H1 (cell line): ENCODE data around the gene UVRAG. TPM values are rescaled to one million over a fixed set of nuclear protein-coding genes. Genes with fewer than 3 reads are reported as not detected.

Experiments
- CTCF ChIA-PET: fragments of 300-600 bp; sonication (Branson Sonifier 250); formaldehyde crosslinking; loops from one replicate; lab custom pipeline; 2021; ENCODE audit not compliant: partially characterized antibody; lab: Charles Lee
- POLR2A ChIA-PET: fragments of 300-600 bp; sonication (Branson Sonifier 250); formaldehyde crosslinking; loops from one replicate; lab custom pipeline; 2021; ENCODE audit warnings: inconsistent platforms; ENCODE audit not compliant: partially characterized antibody; lab: Charles Lee
- DNase-seq, 2 experiments: peaks; one replicate each; pipeline versions ENCODE4 v3.0.0 to v3.0.0-alpha.2; 2010 to 2022; ENCODE audit warnings: low spot score in 2 of 2, low read depth in 1 of 2, mixed read lengths in 1 of 2
- FAIRE-seq: peaks from 2 replicates; lab custom pipeline; 2011; peaks lifted over from hg19 to GRCh38; lab: Jason Lieb, UNC
- H2AFZ ChIP-seq: 2 replicates; pipeline ENCODE4 v1.8.1; 2012; ENCODE audit warnings: low read length, inconsistent platforms
- H2AK5ac ChIP-seq: 2 replicates; pipeline ENCODE4 v1.6.1; 2013; ENCODE audit warnings: low read depth, low read length
- H2BK120ac ChIP-seq: replicated peaks from 2 replicates; pipeline ENCODE3; 2013; ENCODE audit warnings: low read depth, low read length, inconsistent platforms
- H2BK12ac ChIP-seq: 2 replicates; pipeline ENCODE4 v1.6.1; 2013; ENCODE audit warnings: low read depth, low read length
- H2BK15ac ChIP-seq: 2 replicates; pipeline ENCODE4 v1.6.1; 2013; ENCODE audit warnings: low read length
- H2BK20ac ChIP-seq: 2 replicates; pipeline ENCODE4 v1.6.1; 2013; ENCODE audit warnings: low read length
- H2BK5ac ChIP-seq: 2 replicates; pipeline ENCODE4 v1.6.1; 2013; ENCODE audit warnings: low read depth, low read length
- H3K14ac ChIP-seq: 2 replicates; pipeline ENCODE4 v1.6.1; 2013; ENCODE audit warnings: inconsistent platforms; ENCODE audit not compliant: insufficient read length
- H3K18ac ChIP-seq: 2 replicates; pipeline ENCODE4 v1.6.1; 2013; ENCODE audit warnings: low read length; ENCODE audit errors: extremely low read depth
- H3K23ac ChIP-seq: 2 replicates; pipeline ENCODE4 v1.6.1; 2013; ENCODE audit warnings: inconsistent platforms; ENCODE audit not compliant: insufficient read length
- H3K23me2 ChIP-seq: 2 replicates; pipeline ENCODE4 v1.6.1; 2013; ENCODE audit warnings: low read depth, low read length
- H3K27ac ChIP-seq: 2 replicates; pipeline ENCODE4 v1.6.1; 2011; ENCODE audit warnings: low read depth, low read length, inconsistent platforms
- H3K27me3 ChIP-seq, 4 experiments: replicated peaks in 1 of 4; 1 replicate in 1 of 4; 2 replicates in 3 of 4; pipeline versions ENCODE4 v1.6.1 to v1.8.1; 2011 to 2013; ENCODE audit warnings: low read length in 3 of 4, mild to moderate bottlenecking in 3 of 4, inconsistent platforms in 2 of 4, mixed read lengths in 2 of 4, moderate library complexity in 1 of 4; ENCODE audit not compliant: control insufficient read depth in 3 of 4, insufficient read depth in 3 of 4; ENCODE audit errors: extremely low read depth in 1 of 4
- H3K36me3 ChIP-seq, 4 experiments: 2 replicates each; pipeline versions ENCODE4 v1.6.1 to v1.8.1; 2011 to 2013; ENCODE audit warnings: mild to moderate bottlenecking in 4 of 4, low read length in 3 of 4, moderate library complexity in 2 of 4, control low read depth in 1 of 4, inconsistent platforms in 1 of 4; ENCODE audit not compliant: insufficient read depth in 4 of 4, control insufficient read depth in 2 of 4
- H3K4ac ChIP-seq: replicated peaks from 2 replicates; pipeline ENCODE3; 2013; ENCODE audit warnings: low read length, low read depth, mixed read lengths, inconsistent platforms; ENCODE audit not compliant: insufficient read length
- H3K4me1 ChIP-seq, 4 experiments: replicated peaks in 1 of 4; 1 replicate in 1 of 4; 2 replicates in 3 of 4; pipeline versions ENCODE4 v1.6.1 to v1.8.1; 2011 to 2013; ENCODE audit warnings: low read length in 3 of 4, inconsistent platforms in 2 of 4, mixed read lengths in 1 of 4; ENCODE audit not compliant: insufficient read depth in 4 of 4, control insufficient read depth in 3 of 4
- H3K4me2 ChIP-seq, 2 experiments: 2 replicates each; pipeline versions ENCODE4 v1.6.1 to v1.8.1; 2011 to 2013; ENCODE audit warnings: low read depth in 2 of 2, low read length in 2 of 2, control low read depth in 1 of 2, inconsistent platforms in 1 of 2, mild to moderate bottlenecking in 1 of 2; ENCODE audit not compliant: insufficient read depth in 1 of 2
- H3K4me3 ChIP-seq, 4 experiments: fragments of 200-600, 300-600 bp in 1 of 4; sonication (generic), shearing (Covaris generic), sonication (Bioruptor Twin) in 1 of 4; 2 replicates each; pipeline versions ENCODE4 v1.5.1 to v1.8.1; 2011 to 2016; ENCODE audit warnings: low read length in 4 of 4, low read depth in 3 of 4, control low read depth in 2 of 4, inconsistent platforms in 2 of 4, mild to moderate bottlenecking in 2 of 4, mixed read lengths in 1 of 4, moderate library complexity in 1 of 4; ENCODE audit not compliant: insufficient read depth in 2 of 4; ENCODE audit errors: extremely low read depth in 1 of 4
- H3K56ac ChIP-seq: replicated peaks from 2 replicates; pipeline ENCODE3; 2013; ENCODE audit warnings: low read depth, mild to moderate bottlenecking, mixed read lengths, low read length, inconsistent platforms; ENCODE audit not compliant: insufficient read length
- H3K79me1 ChIP-seq: 2 replicates; pipeline ENCODE4 v1.6.1; 2013; ENCODE audit warnings: low read depth, low read length, control low read depth
- H3K79me2 ChIP-seq, 2 experiments: 2 replicates each; pipeline versions ENCODE4 v1.6.1 to v1.8.1; 2012 to 2013; ENCODE audit warnings: low read length in 2 of 2, mild to moderate bottlenecking in 2 of 2, inconsistent platforms in 1 of 2; ENCODE audit not compliant: insufficient read depth in 2 of 2, control insufficient read depth in 1 of 2
- H3K9ac ChIP-seq, 4 experiments: replicated peaks in 1 of 4; 1 replicate in 1 of 4; 2 replicates in 3 of 4; pipeline versions ENCODE4 v1.6.1 to v1.8.1; 2011 to 2013; ENCODE audit warnings: low read depth in 3 of 4, low read length in 3 of 4, control low read depth in 2 of 4, mild to moderate bottlenecking in 2 of 4, moderate library complexity in 2 of 4, inconsistent platforms in 1 of 4; ENCODE audit errors: extremely low read depth in 1 of 4
- H3K9me3 ChIP-seq, 2 experiments: 2 replicates each; pipeline versions ENCODE4 v1.6.1 to v1.8.1; 2012 to 2013; ENCODE audit warnings: mild to moderate bottlenecking in 2 of 2, moderate library complexity in 2 of 2, control low read depth in 1 of 2, inconsistent platforms in 1 of 2, low read depth in 1 of 2, low read length in 1 of 2, mixed read lengths in 1 of 2; ENCODE audit not compliant: insufficient read depth in 2 of 2
- H4K20me1 ChIP-seq, 2 experiments: replicated peaks in 1 of 2; 2 replicates each; pipeline versions ENCODE3 to v1.8.1; 2011 to 2013; ENCODE audit warnings: inconsistent platforms in 2 of 2, low read length in 2 of 2, mild to moderate bottlenecking in 1 of 2; ENCODE audit not compliant: insufficient read depth in 2 of 2, control insufficient read depth in 1 of 2
- H4K5ac ChIP-seq: 2 replicates; pipeline ENCODE4 v1.6.1; 2013; ENCODE audit warnings: low read length, low read depth, mixed read lengths, inconsistent platforms; ENCODE audit not compliant: insufficient read length
- H4K8ac ChIP-seq: 2 replicates; pipeline ENCODE4 v1.8.0; 2013; ENCODE audit warnings: mild to moderate bottlenecking, moderate library complexity, low read length, inconsistent platforms; ENCODE audit not compliant: insufficient read depth; ENCODE audit errors: extremely low read depth
- H4K91ac ChIP-seq: replicated peaks from 2 replicates; pipeline ENCODE3; 2013; ENCODE audit warnings: low read length, mixed read lengths, inconsistent platforms; ENCODE audit not compliant: insufficient read length
- BACH1 ChIP-seq: IDR thresholded peaks from 2 replicates; pipeline ENCODE4 v1.6.1; 2012; ENCODE audit warnings: low read length, improper control_type of control experiment
- HDAC2 ChIP-seq, 2 experiments: fragments of 300-600 bp in 1 of 2; sonication (generic) in 1 of 2; IDR thresholded peaks; 2 replicates each; pipeline ENCODE4 v1.6.1; 2011 to 2012; ENCODE audit warnings: low read depth in 2 of 2, low read length in 2 of 2, mild to moderate bottlenecking in 2 of 2, moderate library complexity in 2 of 2, borderline replicate concordance in 1 of 2, inconsistent platforms in 1 of 2
- RAD21 ChIP-seq, 2 experiments: IDR thresholded peaks in 1 of 2; conservative IDR thresholded peaks in 1 of 2; 2 replicates each; pipeline ENCODE4 v1.6.1; 2011; ENCODE audit warnings: low read depth in 2 of 2, low read length in 2 of 2, improper control_type of control experiment in 1 of 2, inconsistent platforms in 1 of 2, mild to moderate bottlenecking in 1 of 2, moderate library complexity in 1 of 2
- RFX5 ChIP-seq: IDR thresholded peaks from 2 replicates; pipeline ENCODE4 v1.6.1; 2011; ENCODE audit warnings: low read depth, low read length, improper control_type of control experiment, borderline replicate concordance
- TEAD4 ChIP-seq: IDR thresholded peaks from 2 replicates; pipeline ENCODE4 v1.6.1; 2012; ENCODE audit warnings: low read depth, low read length, inconsistent platforms, mixed read lengths
- WGBS, 2 experiments: shearing (Covaris generic) in 1 of 2; methylation state at CpG; one replicate each; pipeline versions ENCODE4 v1.1.6 to v1.1.7; 2013 to 2015; ENCODE audit warnings: low lambda C conversion rate in 2 of 2, mixed read lengths in 2 of 2, inconsistent platforms in 1 of 2, low coverage in 1 of 2, missing lambda C conversion rate in 1 of 2; ENCODE audit not compliant: insufficient replicate concordance in 2 of 2, insufficient coverage in 1 of 2, insufficient read length in 1 of 2; ENCODE audit errors: extremely low coverage in 1 of 2, missing lambda C conversion rate in 1 of 2; 5-methylcytosine and 5-hydroxymethylcytosine counted together
- polyA plus RNA-seq, 7 experiments: library from polyadenylated mRNA; depleted of rRNA in 3 of 7; stranded (reverse) in 5 of 7; unstranded in 2 of 7; fragments of >200 nt in 5 of 7; fragments of 200-250 nt in 2 of 7; gene quantifications; 1 replicate in 5 of 7; 2 replicates in 1 of 7; 4 replicates in 1 of 7; pipeline versions ENCODE4 v1.2.1 to v1.2.3, GENCODE V29; 2011 to 2013; ENCODE audit warnings: missing spikeins in 2 of 7, mixed read lengths in 2 of 7
- total RNA-seq: library from RNA; stranded (reverse); fragmentation: NEBNext Ultra II Directional; extraction: Animal tissue kit (Norgen Biotek cat#: 25700); gene quantifications from 2 replicates; pipeline ENCODE4 v1.2.1, GENCODE V29; 2021

Gene UVRAG
- total and polyA plus RNA-seq, 2 of the 8 experiments (the other 6 are each of a cell fraction or from before 2014, with no cell fraction given) = 5.5 to 14.7 TPM

- Histone ChIP-seq H3K23ac (no peak overlapping the region), H3K23me2 (no peaks in the 10 kb centered on the region; the same call in 1 of the 2 replicates), H3K14ac (no peak overlapping the region), H3K4me3 (no peak overlapping the region), H2BK20ac (no peak overlapping the region), H3K4ac (no peak overlapping the region), H3K79me1 (no peaks in the 10 kb centered on the region), H4K91ac (no peak overlapping the region), H3K9ac (no peak overlapping the region), H3K27ac (no peak overlapping the region), H3K79me2 (no peaks in the 10 kb centered on the region), H4K8ac (no peak overlapping the region), H3K27me3 (no peaks in the 10 kb centered on the region), H4K20me1 (no peaks in the 10 kb centered on the region), H2BK120ac (no peak overlapping the region), H2BK15ac (no peak overlapping the region), H3K9me3 (no peaks in the 10 kb centered on the region), H2BK5ac (no peak overlapping the region), H3K18ac (no peak overlapping the region), H2AFZ (no peak overlapping the region), H3K4me2 (no peak overlapping the region), H3K56ac (no peak overlapping the region), H2BK12ac (no peak overlapping the region), H3K36me3 (peaks cover 0 to 16% (median 2%) of the 10 kb centered on the region in 4 experiments; a peak in 3 of 8 replicates), H2AK5ac (no peak overlapping the region), H3K4me1 (no peaks in the 10 kb centered on the region), H4K5ac (no peak overlapping the region)
- ChIA-PET CTCF (interaction anchor here (0.9 to 1.7 kb wide), 8 partner anchors 9 to 211 kb away, joined by 3 to 4 read pairs (median 4); no protein-coding TSS in a partner anchor), POLR2A (interaction anchor here (0.9 kb wide), 1 partner anchor 16 kb away, joined by 3 read pairs; no protein-coding TSS in a partner anchor)
- no peak for TF ChIP-seq HDAC2 (IDR thresholded peaks at IDR 0.05; ENCODE audit: borderline replicate concordance in 1 of 2, low read depth in 2 of 2, low read length in 2 of 2)
- peak in 1 of 2 experiments; percentile 4; a peak in 1 of 4 replicates for TF ChIP-seq RAD21 (IDR thresholded peaks at IDR 0.05 in 1 of 2, conservative IDR thresholded peaks at IDR 0.05 in 1 of 2; ENCODE audit: low read depth in 2 of 2, low read length in 2 of 2)
- TF ChIP-seq BACH1 = no peak
- no peak for TF ChIP-seq RFX5
- no peak for TF ChIP-seq TEAD4
- FAIRE-seq (no peak), DNase-seq (no peak)
- WGBS, 2 experiments = 79% methylated on average over 1 of the region's 1 CpG; no CpG with 5 or more reads in 1 of the 2 experiments
These were observed 198.5 kb downstream of the UVRAG start for GRCh38 chr11:76013526-76013925.
